Muscle layer of colon (tissue), 2 donors: Measurements from ENCODE around the gene GOLGA8T.
"Not testable (repeated sequence)": the region's sequence is repeated elsewhere in the genome, so short reads cannot be mapped to it uniquely, and the experiment has no call there.

ENCODE experiments used
- H3K27ac ChIP-seq: one replicate; pipeline ENCODE4 v1.7.0; 2013; ENCODE audit warnings: low read depth, mild to moderate bottlenecking, low read length, moderate library complexity
- H3K27me3 ChIP-seq, 2 donors: one replicate each; pipeline ENCODE4 v1.7.0; 2013; ENCODE audit warnings: low read length in 2 of 2, mild to moderate bottlenecking in 2 of 2; ENCODE audit not compliant: insufficient read depth in 2 of 2, control insufficient read depth in 1 of 2
- H3K36me3 ChIP-seq: one replicate; pipeline ENCODE4 v1.7.0; 2013; ENCODE audit warnings: mild to moderate bottlenecking, low read length; ENCODE audit not compliant: insufficient read depth
- H3K4me1 ChIP-seq: one replicate; pipeline ENCODE4 v1.7.0; 2013; ENCODE audit warnings: mild to moderate bottlenecking, low read length; ENCODE audit not compliant: insufficient read depth
- H3K4me3 ChIP-seq, 2 donors: one replicate each; pipeline ENCODE4 v1.7.0; 2013; ENCODE audit warnings: low read length in 2 of 2, low read depth in 1 of 2, mild to moderate bottlenecking in 1 of 2, moderate library complexity in 1 of 2
- H3K9ac ChIP-seq: one replicate; pipeline ENCODE4 v1.7.0; 2013; ENCODE audit warnings: low read length
- H3K9me3 ChIP-seq: one replicate; pipeline ENCODE4 v1.7.0; 2013; ENCODE audit warnings: mild to moderate bottlenecking, low read length
- donor health status: abdominal sarcoma.
- donor health status: Adenocarcinoma of cecum.

Gene GOLGA8T

GRCh38 chr15:30192119-30192745 lies 57.4 kb downstream of the GOLGA8T start:
- not testable (repeated sequence) for H3K4me1 ChIP-seq, H3K4me3 ChIP-seq, H3K9ac ChIP-seq, H3K9me3 ChIP-seq, H3K36me3 ChIP-seq, H3K27me3 ChIP-seq, H3K27ac ChIP-seq

GRCh38 chr15:30192892-30193291 lies 58.0 kb downstream of the GOLGA8T start:
- H3K4me3 ChIP-seq, H3K36me3 ChIP-seq, H3K9me3 ChIP-seq: not testable (repeated sequence)

More at GRCh38 chr15:30192892-30193291, 58.0 kb downstream of the GOLGA8T start:
- H3K4me1 ChIP-seq, H3K9ac ChIP-seq, H3K27ac ChIP-seq, H3K27me3 ChIP-seq: not testable (repeated sequence)
